Brain microvascular endothelial cell (primary cell): ENCODE data around the gene ERP44.
"Not testable (repeated sequence)": the region's sequence is repeated elsewhere in the genome, so short reads cannot be mapped to it uniquely, and the experiment has no call there.

Experiments used
- DNase-seq: peaks from one replicate; pipeline ENCODE4 v3.0.0-alpha.2; 2020
- H3K27ac ChIP-seq: fragments of 250-450 bp; sonication (Bioruptor Pico); 2 replicates; pipeline ENCODE4 v1.5.1; 2020; ENCODE audit warnings: mild to moderate bottlenecking, moderate library complexity
- H3K27me3 ChIP-seq: fragments of 250-450 bp; sonication (Bioruptor Pico); replicated peaks from 2 replicates; pipeline ENCODE4 v1.5.1; 2020; ENCODE audit warnings: mild to moderate bottlenecking
- H3K36me3 ChIP-seq: fragments of 250-450 bp; sonication (Bioruptor Pico); replicated peaks from 2 replicates; pipeline ENCODE4 v1.5.1; 2020; ENCODE audit warnings: mild to moderate bottlenecking
- H3K4me3 ChIP-seq: 2 replicates; pipeline ENCODE4 v1.5.1; 2011; ENCODE audit warnings: low read depth, mild to moderate bottlenecking, control low read depth, low read length, moderate library complexity
- CTCF ChIP-seq: IDR thresholded peaks from 2 replicates; pipeline ENCODE4 v1.5.1; 2011; ENCODE audit warnings: low read depth, mild to moderate bottlenecking, moderate library complexity, low read length, control low read depth, inconsistent platforms; ENCODE audit errors: missing control alignments
- in situ Hi-C: cut with HindIII; loops from 2 replicates; pipeline ENCODE4 v1.10.0; 2017; ENCODE audit warnings: low sequenced_read_pairs, low pct_ligation_motif_present

The ERP44 gene

GRCh38 chr9:99999797-100000196 lies 99.0 kb downstream of the ERP44 start:
- H3K4me3 ChIP-seq, result no peak overlapping the region
- in situ Hi-C loops, result no loop called here
- H3K27ac ChIP-seq, result no peak overlapping the region
- no peak for DNase-seq
- no peaks in the 10 kb centered on the region for H3K27me3 ChIP-seq
- H3K36me3 ChIP-seq, result peaks cover 4% of the 10 kb centered on the region
- no peak for TF ChIP-seq CTCF

- in situ Hi-C loops, result no loop called here
- DNase-seq, result no peak
- no peak for TF ChIP-seq CTCF
- Histone ChIP-seq H3K36me3 (peaks cover 4% of the 10 kb centered on the region), H3K27me3 (no peaks in the 10 kb centered on the region), H3K27ac (no peak overlapping the region), H3K4me3 (no peak overlapping the region)
These were observed 99.9 kb downstream of the ERP44 start for GRCh38 chr9:99998866-99999265.

GRCh38 chr9:99998266-99998665 lies 100.5 kb downstream of the ERP44 start:
- no peak for DNase-seq
- Histone ChIP-seq H3K27me3 (no peaks in the 10 kb centered on the region), H3K4me3 (no peak overlapping the region), H3K27ac (no peak overlapping the region), H3K36me3 (no peaks in the 10 kb centered on the region)
- in situ Hi-C loops, result no loop called here
- no peak for TF ChIP-seq CTCF

GRCh38 chr9:99990508-99990907 lies 108.3 kb downstream of the ERP44 start:
- H3K4me3 ChIP-seq, DNase-seq, in situ Hi-C loops, H3K27ac ChIP-seq, H3K27me3 ChIP-seq, H3K36me3 ChIP-seq: not testable (repeated sequence)

- Histone ChIP-seq H3K27ac (no peak overlapping the region), H3K27me3 (no peaks in the 10 kb centered on the region), H3K4me3 (no peak overlapping the region), H3K36me3 (no peaks in the 10 kb centered on the region)
- DNase-seq, result no peak
- no peak for TF ChIP-seq CTCF
- in situ Hi-C loops, result no loop called here
These were observed 112.2 kb downstream of the ERP44 start for GRCh38 chr9:99986642-99987041.

GRCh38 chr9:99980598-99980997 lies 118.2 kb downstream of the ERP44 start:
- H3K4me3 ChIP-seq, result no peak overlapping the region
- in situ Hi-C loops, result no loop called here
- DNase-seq, result no peak
- no peaks in the 10 kb centered on the region for H3K36me3 ChIP-seq
- H3K27me3 ChIP-seq, result no peaks in the 10 kb centered on the region
- no peak for TF ChIP-seq CTCF
- H3K27ac ChIP-seq, result no peak overlapping the region

GRCh38 chr9:99978221-99978620 lies 120.6 kb downstream of the ERP44 start:
- H3K4me3 ChIP-seq, result no peak overlapping the region
- DNase-seq, result no peak
- TF ChIP-seq CTCF, result no peak
- H3K36me3 ChIP-seq, result no peaks in the 10 kb centered on the region
- H3K27me3 ChIP-seq, result no peaks in the 10 kb centered on the region
- no peak overlapping the region for H3K27ac ChIP-seq
- in situ Hi-C loops, result no loop called here
